Right cardiac atrium (tissue), 5 donors: ENCODE data around the gene FHOD3. TPM values are rescaled to one million over a fixed set of nuclear protein-coding genes. Genes with fewer than 3 reads are reported as not detected.

Experiments
- ATAC-seq, 2 donors: fragments of 200-7000 bp; cut with Tn5 transposase; one replicate each; pipeline versions ENCODE4 v1.8.0 to v1.9.1; 2020; ENCODE audit warnings: moderate library complexity in 2 of 2, mild to moderate bottlenecking in 1 of 2
- DNase-seq, 3 donors: peaks; one replicate each; pipeline ENCODE4 v3.0.0-alpha.2; 2020
- H3K27ac ChIP-seq: one replicate; pipeline ENCODE4 v1.5.1; 2013; ENCODE audit warnings: mild to moderate bottlenecking, low read length, control low read depth, moderate library complexity
- H3K27me3 ChIP-seq: one replicate; pipeline ENCODE4 v1.6.1; 2013; ENCODE audit not compliant: control insufficient read depth, insufficient read depth
- H3K4me1 ChIP-seq: one replicate; pipeline ENCODE4 v1.6.1; 2013; ENCODE audit warnings: low read length; ENCODE audit not compliant: control insufficient read depth, insufficient read depth
- H3K4me3 ChIP-seq: one replicate; pipeline ENCODE4 v1.5.1; 2013; ENCODE audit warnings: low read length, control low read depth
- H3K9me3 ChIP-seq: one replicate; pipeline ENCODE4 v1.6.1; 2013; ENCODE audit warnings: low read length; ENCODE audit not compliant: control insufficient read depth
- WGBS: extraction: QIAGEN DNeasy Blood & Tissue Kit; methylation state at CpG from one replicate; pipeline ENCODE4 v1.1.7; 2013; 5-methylcytosine and 5-hydroxymethylcytosine counted together
- intact Hi-C, 4 donors: fragments of 100-400 bp; cut with DNase I; formaldehyde crosslinking; loops; one replicate each; pipeline versions ENCODE4 v1.11.0 to v1.14.0; 2022 to 2023
- polyA plus RNA-seq: library from polyadenylated mRNA; stranded (reverse); fragments of 200-250 nt; gene quantifications from one replicate; pipeline ENCODE4 v1.2.3, GENCODE V29; 2013
- total RNA-seq, 4 donors: library from RNA; stranded (reverse); fragmentation: NEBNext Ultra II Directional; extraction: Animal tissue kit (Norgen Biotek cat#: 25700); gene quantifications; one replicate each; pipeline ENCODE4 v1.2.1, GENCODE V29; 2021
- donor health status: healthy with polysubstance abuse.
- donor health status: DM: no; HTN: yes; CAD: no.
- donor health status: DM: no; HTN: no; CAD: no.
- donor health status: DM: no; HTN: yes; CAD: no; lungs with severe emphysema.
- donor health status: DM: yes; HTN: yes; CAD: no.

FHOD3 gene
- total and polyA plus RNA-seq, 5 donors, result 118 to 157 (median 138) TPM

DNA sequence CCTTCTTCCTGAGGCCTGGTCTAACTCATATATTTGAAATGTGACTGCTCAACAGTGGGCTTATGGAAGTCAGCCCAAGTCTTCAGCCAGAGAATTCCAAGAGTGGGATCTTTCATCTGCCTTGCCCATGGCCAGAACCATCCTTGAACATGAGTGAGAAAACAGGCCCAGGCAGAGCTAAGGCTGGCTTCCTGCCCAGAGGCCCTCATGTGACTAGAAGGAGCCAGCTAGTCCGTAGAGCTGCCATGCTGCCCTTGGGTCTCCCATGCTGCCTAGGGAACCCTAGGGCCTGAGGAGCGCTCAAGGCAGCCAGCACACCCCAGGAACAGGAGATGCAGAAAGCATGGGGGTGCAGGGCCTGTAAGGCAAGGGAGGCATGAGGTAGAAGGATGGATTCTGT lies 203.6 kb downstream of the FHOD3 start:
- peak in 1 of 3 donors; percentile 56 for DNase-seq
- Histone ChIP-seq H3K27ac (no peak overlapping the region), H3K9me3 (no peaks in the 10 kb centered on the region), H3K27me3 (no peaks in the 10 kb centered on the region), H3K4me3 (no peak overlapping the region), H3K4me1 (no peaks in the 10 kb centered on the region)
- ATAC-seq, result peak in 1 of 2 donors; percentile 50
- intact Hi-C loops, result no loop called here
- whole genome bisulfite sequencing, result 70% methylated on average over 2 of the region's 2 CpGs

DNA sequence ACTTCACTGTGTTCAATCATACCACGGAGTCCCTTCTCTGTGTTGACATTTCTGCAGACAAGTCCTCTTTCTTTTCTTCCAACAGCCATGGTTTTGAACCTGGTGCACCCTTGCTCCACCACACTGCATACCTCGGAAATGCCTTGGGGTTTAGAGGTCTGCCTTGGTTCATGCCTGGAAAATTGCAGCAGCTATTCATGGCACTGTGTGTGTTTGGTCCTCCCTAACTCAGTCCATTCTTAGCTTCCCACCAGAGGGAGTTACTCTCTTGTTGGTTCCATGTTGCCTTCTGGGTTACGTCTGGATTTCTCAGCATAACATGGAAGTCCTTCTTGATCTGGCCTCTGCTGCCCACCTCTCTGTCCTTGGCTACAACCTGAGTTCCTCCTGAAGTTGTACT lies 206.0 kb downstream of the FHOD3 start:
- 69% methylated on average over 3 of the region's 3 CpGs for whole genome bisulfite sequencing
- H3K27ac ChIP-seq, result no peak overlapping the region
- no peak overlapping the region for H3K4me3 ChIP-seq
- DNase-seq (no peak), ATAC-seq (no peak)
- no peaks in the 10 kb centered on the region for H3K4me1 ChIP-seq
- no peaks in the 10 kb centered on the region for H3K9me3 ChIP-seq
- intact Hi-C loops, result no loop called here
- no peaks in the 10 kb centered on the region for H3K27me3 ChIP-seq

DNA sequence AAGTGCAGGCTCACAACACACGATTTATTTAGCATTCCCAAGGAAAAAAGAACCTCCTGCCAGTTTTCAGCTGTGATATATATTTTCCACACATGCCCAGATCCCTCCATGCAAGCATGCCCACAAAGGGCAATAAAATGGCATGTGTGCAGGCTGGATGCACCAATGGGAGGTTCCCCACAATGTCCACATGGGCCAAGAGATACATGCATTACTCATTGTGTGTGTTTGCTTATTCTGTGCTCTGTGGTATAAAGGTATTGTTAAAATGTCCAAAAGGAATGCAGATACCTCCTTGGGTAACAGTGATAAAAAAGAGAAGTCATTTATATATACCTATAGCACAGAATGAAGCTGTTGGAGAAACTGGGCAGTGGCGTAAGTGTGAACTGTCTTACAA lies 207.4 kb downstream of the FHOD3 start:
- 84% methylated on average over 2 of the region's 2 CpGs for WGBS
- intact Hi-C loops, result no loop called here
- no peak for ATAC-seq
- no peaks in the 10 kb centered on the region for H3K27me3 ChIP-seq
- H3K4me1 ChIP-seq, result peaks cover 2% of the 10 kb centered on the region
- DNase-seq, result no peak
- no peak overlapping the region for H3K4me3 ChIP-seq
- no peak overlapping the region for H3K27ac ChIP-seq
- no peaks in the 10 kb centered on the region for H3K9me3 ChIP-seq

DNA sequence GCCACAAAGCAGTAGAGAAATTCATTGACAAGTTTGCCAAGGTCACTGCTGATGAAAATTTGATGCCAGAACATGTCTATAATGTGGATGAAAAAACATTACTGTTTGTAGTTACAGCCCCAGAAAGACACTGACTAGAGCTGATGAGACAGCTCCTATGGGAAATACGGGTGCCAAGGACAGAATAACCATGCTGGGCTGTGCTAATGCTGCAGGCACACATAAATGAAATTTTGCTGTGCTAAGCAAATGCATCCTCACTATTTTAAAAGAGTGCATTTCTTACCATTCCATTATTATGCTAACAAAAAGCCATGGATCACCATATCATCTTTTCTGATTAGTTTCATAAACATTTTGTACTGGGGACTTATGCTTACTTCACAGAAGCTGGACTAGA lies 208.2 kb downstream of the FHOD3 start:
- Histone ChIP-seq H3K27me3 (no peaks in the 10 kb centered on the region), H3K9me3 (no peaks in the 10 kb centered on the region), H3K27ac (no peak overlapping the region), H3K4me1 (peaks cover 3% of the 10 kb centered on the region), H3K4me3 (no peak overlapping the region)
- intact Hi-C loops, result no loop called here
- ATAC-seq (no peak), DNase-seq (no peak)
- 84% methylated on average over 1 of the region's 1 CpG for WGBS

DNA sequence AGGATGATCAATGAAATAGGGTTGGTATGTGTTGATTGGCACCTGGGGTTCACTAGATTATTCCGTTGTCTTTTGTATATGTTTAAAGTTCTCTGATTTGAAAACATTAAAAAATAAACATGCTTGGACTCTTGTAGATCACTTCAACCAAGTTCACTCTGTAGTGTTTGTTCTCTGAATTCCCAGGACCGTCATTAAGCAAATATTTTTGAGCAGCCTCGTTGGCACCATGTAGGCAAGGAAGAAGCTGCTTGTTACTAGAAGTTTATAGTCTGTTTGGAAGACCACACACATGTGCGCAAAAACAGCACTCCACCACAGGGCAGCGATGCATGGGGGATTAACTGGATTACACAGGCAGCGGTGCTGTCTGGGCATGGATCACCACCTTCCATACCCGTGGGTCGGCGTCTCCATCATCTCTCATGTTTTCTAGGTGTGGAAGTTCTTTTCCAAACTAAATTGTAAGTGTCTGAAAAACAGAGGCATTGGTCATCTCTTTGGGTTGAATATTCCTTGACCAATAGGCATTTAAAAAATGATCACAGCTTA lies 212.2 kb downstream of the FHOD3 start:
- H3K27me3 ChIP-seq, result no peaks in the 10 kb centered on the region
- intact Hi-C loops, result no loop called here
- DNase-seq (no peak), ATAC-seq (no peak)
- WGBS, result 76% methylated on average over 9 of the region's 9 CpGs
- H3K4me1 ChIP-seq, result peaks cover 8% of the 10 kb centered on the region
- no peak overlapping the region for H3K27ac ChIP-seq
- H3K9me3 ChIP-seq, result no peaks in the 10 kb centered on the region
- H3K4me3 ChIP-seq, result no peak overlapping the region

DNA sequence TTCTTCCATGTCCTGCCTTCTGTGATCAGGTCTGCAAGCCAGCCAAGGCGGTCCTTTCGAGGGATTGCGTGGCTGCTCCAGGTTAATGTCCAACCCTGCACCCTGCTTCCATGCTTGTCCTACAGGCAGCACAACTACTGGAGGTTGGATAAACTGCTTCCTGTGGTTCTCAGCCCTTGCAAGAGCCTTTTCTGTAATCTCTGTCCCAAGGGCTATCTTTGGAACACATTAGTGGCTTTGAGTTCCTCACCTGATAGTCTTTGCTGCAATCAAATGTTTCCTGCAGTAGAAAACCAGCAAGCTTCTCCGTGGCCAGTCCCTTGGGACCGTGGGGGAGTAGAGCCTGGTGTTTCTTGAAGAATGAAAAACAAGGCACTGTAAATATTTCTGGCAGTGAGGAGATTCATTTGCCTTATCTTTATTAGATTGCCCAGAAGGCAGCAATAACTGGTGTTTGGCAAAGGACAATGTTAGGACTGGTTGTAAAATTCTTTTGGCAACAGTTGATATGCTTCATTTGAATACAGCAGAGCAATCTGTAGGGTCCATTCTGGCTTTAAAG lies 214.4 kb downstream of the FHOD3 start:
- WGBS, result 55% methylated on average over 5 of the region's 5 CpGs
- no peak overlapping the region for H3K4me3 ChIP-seq
- peak overlapping the region; percentile 0 for H3K27ac ChIP-seq
- H3K4me1 ChIP-seq, result peaks cover 8% of the 10 kb centered on the region
- H3K9me3 ChIP-seq, result no peaks in the 10 kb centered on the region
- ATAC-seq, result peak in 1 of 2 donors; percentile 47
- no peaks in the 10 kb centered on the region for H3K27me3 ChIP-seq
- intact Hi-C loops, result no loop called here
- DNase-seq, result no peak

DNA sequence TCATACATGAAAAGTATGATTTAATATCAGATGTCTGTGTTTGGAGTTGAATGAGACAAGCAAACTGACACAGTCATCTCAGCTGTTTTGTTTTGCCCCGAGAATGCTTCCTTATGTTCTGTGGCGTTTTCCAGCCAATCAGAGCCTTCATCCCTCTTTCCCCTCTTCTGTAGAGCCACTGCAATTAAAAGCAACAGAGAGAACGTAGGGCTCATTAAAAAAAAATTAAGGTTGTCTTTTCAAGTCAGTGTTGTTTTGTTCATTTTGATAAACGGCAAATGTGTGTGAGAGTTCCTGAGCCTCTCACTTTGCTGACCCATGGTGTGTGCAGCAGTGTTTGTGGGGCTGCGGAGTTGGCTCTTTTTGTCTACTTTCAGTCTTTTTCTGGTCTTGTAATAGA lies 216.0 kb downstream of the FHOD3 start:
- H3K27ac ChIP-seq, result no peak overlapping the region
- DNase-seq (no peak), ATAC-seq (no peak)
- no peaks in the 10 kb centered on the region for H3K27me3 ChIP-seq
- H3K4me1 ChIP-seq, result peaks cover 8% of the 10 kb centered on the region
- no peak overlapping the region for H3K4me3 ChIP-seq
- 38% methylated on average over 5 of the region's 5 CpGs for WGBS
- H3K9me3 ChIP-seq, result no peaks in the 10 kb centered on the region
- intact Hi-C loops, result no loop called here

DNA sequence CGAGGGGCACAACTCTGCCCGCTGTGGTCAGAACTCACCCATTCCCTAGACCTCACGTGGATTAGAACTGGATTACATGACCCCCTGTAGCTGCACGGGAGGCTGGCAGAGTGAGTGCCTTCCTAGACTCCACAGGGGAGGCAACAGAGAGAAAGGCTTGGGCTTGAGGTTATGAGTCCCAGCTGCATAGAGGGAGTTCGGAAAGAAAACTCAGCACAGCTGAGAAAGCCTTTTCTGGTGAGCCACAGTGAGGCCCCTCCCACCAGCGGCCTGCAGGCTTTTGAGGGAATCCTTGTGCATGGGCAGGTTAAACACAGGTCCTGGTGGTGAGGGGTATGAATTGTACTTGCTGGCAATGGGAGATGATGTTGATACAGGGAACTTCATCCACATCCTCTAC lies 217.3 kb downstream of the FHOD3 start:
- Histone ChIP-seq H3K4me3 (no peak overlapping the region), H3K27me3 (no peaks in the 10 kb centered on the region), H3K27ac (no peak overlapping the region), H3K4me1 (peaks cover 11% of the 10 kb centered on the region), H3K9me3 (no peaks in the 10 kb centered on the region)
- intact Hi-C loops, result no loop called here
- DNase-seq, result no peak
- 79% methylated on average over 6 of the region's 6 CpGs for WGBS
- no peak for ATAC-seq

DNA sequence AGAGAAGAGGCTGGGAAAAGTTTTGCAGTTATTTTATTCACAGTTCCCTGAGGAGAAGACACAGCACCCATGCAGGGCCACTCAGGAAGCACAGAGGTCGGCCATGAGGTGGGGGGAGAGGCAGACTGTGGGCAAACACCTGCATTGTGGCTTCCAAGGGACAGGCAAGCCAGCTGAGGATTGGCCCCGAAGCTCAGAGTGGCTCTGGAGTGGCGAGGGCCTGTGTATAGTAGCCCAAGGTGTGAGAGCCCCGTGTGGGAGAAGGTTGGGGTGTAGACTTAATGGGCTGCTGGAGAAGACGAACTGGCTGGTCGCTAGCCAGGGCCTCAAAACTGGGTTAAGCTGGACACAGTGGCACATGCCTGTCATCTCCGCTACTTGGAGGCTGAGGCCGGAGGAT lies 218.7 kb downstream of the FHOD3 start:
- DNase-seq, result no peak
- Histone ChIP-seq H3K27ac (no peak overlapping the region), H3K27me3 (no peaks in the 10 kb centered on the region), H3K4me1 (peaks cover 9% of the 10 kb centered on the region), H3K4me3 (no peak overlapping the region), H3K9me3 (no peaks in the 10 kb centered on the region)
- no peak for ATAC-seq
- WGBS, result 85% methylated on average over 8 of the region's 8 CpGs
- intact Hi-C loops, result no loop called here

DNA sequence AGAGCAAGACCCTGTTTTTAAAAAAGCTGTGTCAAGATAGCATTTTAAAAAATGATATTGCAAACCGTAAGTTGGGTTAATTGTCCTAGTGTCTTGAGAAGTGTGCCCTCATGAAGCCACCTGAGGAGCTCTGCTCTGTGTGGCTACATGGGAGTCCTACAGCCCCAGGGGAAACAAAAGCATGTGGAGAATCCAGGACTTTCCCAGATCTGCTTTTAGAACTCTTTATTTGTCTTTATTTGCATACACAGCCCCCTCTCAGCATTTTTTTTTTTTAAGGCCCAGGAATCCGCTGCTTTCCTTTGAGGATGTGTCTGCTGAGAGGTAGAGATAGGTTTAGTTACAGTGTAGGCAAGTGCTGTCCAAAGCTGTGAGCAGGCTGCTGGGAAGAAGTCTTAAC lies 219.2 kb downstream of the FHOD3 start:
- intact Hi-C loops, result no loop called here
- Histone ChIP-seq H3K4me3 (no peak overlapping the region), H3K27ac (no peak overlapping the region), H3K9me3 (no peaks in the 10 kb centered on the region), H3K4me1 (peaks cover 6% of the 10 kb centered on the region), H3K27me3 (no peaks in the 10 kb centered on the region)
- no peak for ATAC-seq
- no peak for DNase-seq
- 79% methylated on average over 2 of the region's 2 CpGs for WGBS

DNA sequence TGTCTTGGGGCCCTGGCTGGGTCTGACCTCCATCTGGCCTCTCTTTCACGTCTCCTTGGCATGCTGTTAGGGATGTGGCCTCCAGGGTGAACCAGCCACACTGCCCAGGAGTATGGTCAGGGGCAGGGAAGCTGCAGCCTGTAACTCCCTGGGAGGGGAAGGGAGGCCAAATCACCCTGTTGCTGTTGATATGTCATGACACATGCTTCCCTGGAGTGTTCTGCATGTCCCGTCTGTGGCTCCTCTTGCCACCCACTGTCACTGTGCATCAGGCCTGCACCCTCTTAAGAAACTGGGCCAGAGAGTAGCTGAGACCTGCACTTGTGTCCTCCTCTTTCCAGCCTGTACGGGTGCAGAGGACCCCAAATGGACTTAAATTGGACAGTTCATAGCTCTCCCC lies 221.3 kb downstream of the FHOD3 start:
- no peaks in the 10 kb centered on the region for H3K27me3 ChIP-seq
- DNase-seq, result peak in 2 of 3 donors; percentile 51 to 70
- H3K9me3 ChIP-seq, result no peaks in the 10 kb centered on the region
- peaks cover 8% of the 10 kb centered on the region for H3K4me1 ChIP-seq
- WGBS, result 41% methylated on average over 3 of the region's 3 CpGs
- peak; percentile 76 to 79 for ATAC-seq
- peak overlapping the region; percentile 71 for H3K27ac ChIP-seq
- H3K4me3 ChIP-seq, result no peak overlapping the region
- intact Hi-C loops, result no loop called here

DNA sequence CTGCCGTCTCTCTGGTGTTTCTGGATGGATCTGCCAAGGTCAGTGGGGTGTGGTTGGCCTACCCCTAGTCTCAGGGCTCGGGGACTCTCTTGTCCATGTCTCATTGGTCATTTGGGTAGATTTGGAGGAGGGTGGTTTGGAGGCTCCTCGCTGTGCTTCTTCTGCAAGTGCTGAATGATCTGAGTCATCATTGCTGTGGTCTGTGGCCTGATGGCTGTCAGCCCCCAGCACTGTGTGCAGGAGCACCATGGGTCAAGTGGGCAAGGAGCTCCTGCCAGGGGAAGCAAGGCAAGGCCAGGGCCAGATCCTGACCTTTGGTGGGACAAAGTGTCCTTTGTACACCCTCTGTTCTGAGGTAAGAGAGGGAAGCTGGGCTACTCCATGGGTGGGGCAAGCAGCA lies 221.8 kb downstream of the FHOD3 start:
- intact Hi-C loops, result no loop called here
- ATAC-seq, result peak; percentile 15 to 45
- Histone ChIP-seq H3K4me3 (no peak overlapping the region), H3K27ac (peak overlapping the region; percentile 71), H3K4me1 (peaks cover 8% of the 10 kb centered on the region), H3K9me3 (no peaks in the 10 kb centered on the region), H3K27me3 (no peaks in the 10 kb centered on the region)
- 63% methylated on average over 3 of the region's 3 CpGs for WGBS
- no peak for DNase-seq
